Endothelial cell of umbilical vein (primary cell): ENCODE results near the gene NELL2. TPM values are rescaled to one million over a fixed set of nuclear protein-coding genes. Genes with fewer than 3 reads are reported as not detected.

Experiments used
- BruUV-seq: library from RNA; stranded (reverse); fragments of 400-500 nt; replicated peaks from 2 replicates; lab custom pipeline; 2021; lab: Mats Ljungman, UMichigan
- CTCF ChIA-PET: fragments of 300-600, 350-600 bp; sonication (Branson Sonifier 250); formaldehyde crosslinking; loops from one replicate; lab custom pipeline; 2021; ENCODE audit warnings: antibody characterized with exemption, inconsistent platforms; lab: Charles Lee
- POLR2A ChIA-PET: fragments of 300-600, 350-600 bp; sonication (Branson Sonifier 250); formaldehyde crosslinking; loops from one replicate; lab custom pipeline; 2021; ENCODE audit warnings: antibody characterized with exemption, inconsistent platforms; lab: Charles Lee
- DNase-seq: peaks from one replicate; pipeline ENCODE4 v3.0.0-alpha.2; 2011; ENCODE audit warnings: low read depth, low spot score
- FAIRE-seq: peaks from 2 replicates; lab custom pipeline; 2011; peaks lifted over from hg19 to GRCh38; lab: Jason Lieb, UNC
- H2AFZ ChIP-seq: 2 replicates; pipeline ENCODE4 v1.6.0; 2012; ENCODE audit warnings: low read depth, low read length, control low read depth, inconsistent platforms
- H3K27ac ChIP-seq: 2 replicates; pipeline ENCODE4 v1.5.1; 2011; ENCODE audit warnings: low read depth, mild to moderate bottlenecking, control low read depth, low read length, moderate library complexity; ENCODE audit not compliant: insufficient read depth
- H3K27me3 ChIP-seq, 2 experiments: 2 replicates each; pipeline versions ENCODE4 v1.6.0 to v1.6.1; 2011; ENCODE audit warnings: low read length in 2 of 2, mixed read lengths in 1 of 2; ENCODE audit not compliant: control insufficient read depth in 2 of 2, insufficient read depth in 2 of 2
- H3K36me3 ChIP-seq, 2 experiments: 2 replicates in 1 of 2; 3 replicates in 1 of 2; pipeline ENCODE4 v1.5.1; 2011; ENCODE audit warnings: low read length in 2 of 2, mild to moderate bottlenecking in 1 of 2, moderate library complexity in 1 of 2; ENCODE audit not compliant: control insufficient read depth in 2 of 2, insufficient read depth in 2 of 2; ENCODE audit errors: extremely low read depth in 1 of 2
- H3K4me1 ChIP-seq: 3 replicates; pipeline ENCODE4 v1.5.1; 2011; ENCODE audit warnings: mild to moderate bottlenecking, low read length; ENCODE audit not compliant: control insufficient read depth, insufficient read depth; ENCODE audit errors: extremely low read depth
- H3K4me2 ChIP-seq: 2 replicates; pipeline ENCODE4 v1.6.1; 2011; ENCODE audit warnings: low read length, control low read depth, mixed read lengths; ENCODE audit not compliant: insufficient read depth
- H3K4me3 ChIP-seq, 3 experiments: fragments of 200-600 bp in 1 of 3; sonication (generic), shearing (Covaris generic) in 1 of 3; replicated peaks in 1 of 3; 2 replicates each; pipeline ENCODE4 v1.5.1; 2011 to 2016; ENCODE audit warnings: control low read depth in 3 of 3, low read length in 3 of 3, mild to moderate bottlenecking in 2 of 3, inconsistent platforms in 1 of 3, low read depth in 1 of 3, moderate library complexity in 1 of 3; ENCODE audit not compliant: insufficient read depth in 1 of 3
- H3K79me2 ChIP-seq: 2 replicates; pipeline ENCODE4 v1.6.0; 2012; ENCODE audit warnings: low read length, inconsistent platforms; ENCODE audit not compliant: control insufficient read depth, insufficient read depth
- H3K9ac ChIP-seq: replicated peaks from 2 replicates; pipeline ENCODE3; 2011; ENCODE audit warnings: low read length, control low read depth; ENCODE audit not compliant: insufficient read depth; ENCODE audit errors: extremely low read depth
- H3K9me1 ChIP-seq: replicated peaks from 3 replicates; pipeline ENCODE4 v1.6.0; 2011; ENCODE audit warnings: mild to moderate bottlenecking, low read length; ENCODE audit not compliant: control insufficient read depth, insufficient read depth; ENCODE audit errors: extremely low read depth
- H3K9me3 ChIP-seq: replicated peaks from 2 replicates; pipeline ENCODE4 v1.5.1; 2012; ENCODE audit warnings: low read length, inconsistent platforms; ENCODE audit not compliant: control insufficient read depth, insufficient read depth
- H4K20me1 ChIP-seq: replicated peaks from 2 replicates; pipeline ENCODE3; 2011; ENCODE audit warnings: mild to moderate bottlenecking, low read length; ENCODE audit not compliant: control insufficient read depth, insufficient read depth; ENCODE audit errors: extremely low read depth
- EZH2 ChIP-seq: IDR thresholded peaks from 2 replicates; pipeline ENCODE4 v1.6.1; 2012; ENCODE audit warnings: borderline replicate concordance, low read depth, mild to moderate bottlenecking, moderate library complexity, low read length, inconsistent platforms; ENCODE audit not compliant: severe bottlenecking
- FOS ChIP-seq: IDR thresholded peaks from 2 replicates; pipeline ENCODE4 v1.6.1; 2011; ENCODE audit warnings: mild to moderate bottlenecking, low read length, moderate library complexity, borderline replicate concordance; ENCODE audit not compliant: insufficient read depth
- GATA2 ChIP-seq: IDR thresholded peaks from 2 replicates; pipeline ENCODE4 v1.7.0; 2011; ENCODE audit warnings: low read depth, mild to moderate bottlenecking, moderate library complexity, mixed read lengths, low read length; ENCODE audit not compliant: insufficient read length, insufficient read depth
- JUN ChIP-seq: IDR thresholded peaks from 2 replicates; pipeline ENCODE4 v1.6.1; 2011; ENCODE audit warnings: borderline replicate concordance, low read depth; ENCODE audit not compliant: insufficient read length, insufficient read depth
- MAX ChIP-seq: IDR thresholded peaks from 2 replicates; pipeline ENCODE4 v1.6.1; 2011; ENCODE audit not compliant: insufficient read depth, insufficient read length
- POLR2A ChIP-seq: IDR thresholded peaks from 2 replicates; pipeline ENCODE4 v1.6.1; 2012; ENCODE audit warnings: low read depth, mild to moderate bottlenecking, control low read depth, low read length
- dilution Hi-C: fragments of 300-500 bp; cut with MboI; formaldehyde crosslinking; loops from one replicate; pipeline ENCODE4 v1.15.0; 2019; ENCODE audit warnings: low sequenced_read_pairs; ENCODE audit not compliant: extremely low pct_ligation_motif_present
- intact Hi-C: fragments of 100-400 bp; cut with micrococcal nuclease; formaldehyde crosslinking; loops from one replicate; pipeline ENCODE4 v1.10.0; 2022
- polyA plus RNA-seq, 4 experiments: library from polyadenylated mRNA; depleted of rRNA in 3 of 4; stranded (reverse) in 3 of 4; unstranded in 1 of 4; fragments of >200 nt; gene quantifications; 2 replicates each; pipeline versions ENCODE4 v1.2.1 to v1.2.3, GENCODE V29; 2011 to 2012; ENCODE audit warnings: missing spikeins in 1 of 4
- total RNA-seq: library from RNA; stranded (reverse); gene quantifications from 2 replicates; pipeline ENCODE4 v1.2.3, GENCODE V29; 2021
- TF ChIP-seq, protein P1 (sequence below), 2 donors: IDR thresholded peaks; 1 replicate in 1 of 2; 2 replicates in 1 of 2; pipeline ENCODE4 v1.5.1; 2011; ENCODE audit warnings: low read length in 2 of 2, mild to moderate bottlenecking in 2 of 2, moderate library complexity in 2 of 2, control low read depth in 1 of 2, inconsistent platforms in 1 of 2, low read depth in 1 of 2; ENCODE audit not compliant: insufficient read depth in 1 of 2; ENCODE audit errors: extremely low read depth in 1 of 2

NELL2 gene
- total and polyA plus RNA-seq, 2 donors (not counting 3 experiments of a cell fraction or from before 2014, with no cell fraction given), result 0.11 to 0.49 TPM

- Histone ChIP-seq H4K20me1 (no peaks in the 10 kb centered on the region), H3K36me3 (no peaks in the 10 kb centered on the region), H3K4me1 (no peaks in the 10 kb centered on the region), H3K4me3 (no peak overlapping the region), H3K27ac (no peak overlapping the region), H2AFZ (no peak overlapping the region), H3K27me3 (no peaks in the 10 kb centered on the region), H3K79me2 (no peaks in the 10 kb centered on the region), H3K9me1 (no peaks in the 10 kb centered on the region), H3K9ac (no peak overlapping the region), H3K9me3 (no peaks in the 10 kb centered on the region), H3K4me2 (no peak overlapping the region)
- no peak for DNase-seq
- ChIA-PET POLR2A (no interaction called here), CTCF (no interaction called here)
- intact Hi-C loops (no loop called here), dilution Hi-C loops (no loop called here)
- no TSS peak for BruUV-seq
- TF ChIP-seq POLR2A (no peak), GATA2 (no peak), FOS (no peak), EZH2 (no peak), JUN (no peak), MAX (no peak)
- TF ChIP-seq, protein P1, sequence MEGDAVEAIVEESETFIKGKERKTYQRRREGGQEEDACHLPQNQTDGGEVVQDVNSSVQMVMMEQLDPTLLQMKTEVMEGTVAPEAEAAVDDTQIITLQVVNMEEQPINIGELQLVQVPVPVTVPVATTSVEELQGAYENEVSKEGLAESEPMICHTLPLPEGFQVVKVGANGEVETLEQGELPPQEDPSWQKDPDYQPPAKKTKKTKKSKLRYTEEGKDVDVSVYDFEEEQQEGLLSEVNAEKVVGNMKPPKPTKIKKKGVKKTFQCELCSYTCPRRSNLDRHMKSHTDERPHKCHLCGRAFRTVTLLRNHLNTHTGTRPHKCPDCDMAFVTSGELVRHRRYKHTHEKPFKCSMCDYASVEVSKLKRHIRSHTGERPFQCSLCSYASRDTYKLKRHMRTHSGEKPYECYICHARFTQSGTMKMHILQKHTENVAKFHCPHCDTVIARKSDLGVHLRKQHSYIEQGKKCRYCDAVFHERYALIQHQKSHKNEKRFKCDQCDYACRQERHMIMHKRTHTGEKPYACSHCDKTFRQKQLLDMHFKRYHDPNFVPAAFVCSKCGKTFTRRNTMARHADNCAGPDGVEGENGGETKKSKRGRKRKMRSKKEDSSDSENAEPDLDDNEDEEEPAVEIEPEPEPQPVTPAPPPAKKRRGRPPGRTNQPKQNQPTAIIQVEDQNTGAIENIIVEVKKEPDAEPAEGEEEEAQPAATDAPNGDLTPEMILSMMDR (IDR thresholded peaks at IDR 0.05; ENCODE audit: extremely low read depth in 1 of 2, insufficient read depth in 1 of 2, low read depth in 1 of 2, low read length in 2 of 2), result no peak
- no peak for FAIRE-seq
Measured at GRCh38 chr12:44637875-44638274, 238.2 kb downstream of the NELL2 start.
